ENCODE measurements around the gene CACNG4. TPM values are rescaled to one million over a fixed set of nuclear protein-coding genes. Genes with fewer than 3 reads are reported as not detected.

CACNG4 gene
- total and polyA plus RNA-seq, 12 donors, result 0.11 to 2.4 (median 0.88) TPM; not detected in 4

GRCh38 chr17:67052720-67053437 is 88.4 kb downstream of the CACNG4 start:
- Histone ChIP-seq H3K4me1 (replicated peaks in 1 of 2) (no peaks in the 10 kb centered on the region), H3K9me3 (replicated peaks in 1 of 3) (peaks cover 0 to 10% (median 0%) of the 10 kb centered on the region in 3 donors), H3K27ac (no peak overlapping the region), H3K4me3 (no peak overlapping the region), H3K36me3 (replicated peaks in 1 of 2) (no peaks in the 10 kb centered on the region), H3K27me3 (no peaks in the 10 kb centered on the region)
- peak in 2 of 7 donors; percentile 6 to 29 for DNase-seq
- intact Hi-C loops (cut with DNase I), result no loop called here
- 83 to 96% (median 93%) methylated on average over 9 of the region's 9 CpGs for WGBS, 4 donors
- TF ChIP-seq POLR2A (IDR thresholded peaks at IDR 0.05) (no peak), CTCF (IDR thresholded peaks at IDR 0.05) (no peak)

- TF ChIP-seq CTCF (IDR thresholded peaks at IDR 0.05), result no peak
- TF ChIP-seq POLR2A (IDR thresholded peaks at IDR 0.05), result no peak
- 85 to 96% (median 89%) methylated on average over 7 to 9 of the region's 9 CpGs for WGBS, 4 donors
- H3K4me3 ChIP-seq, result no peak overlapping the region
- intact Hi-C loops (cut with DNase I), result no loop called here
- H3K9me3 ChIP-seq (replicated peaks in 1 of 3), result peaks cover 0 to 6% (median 0%) of the 10 kb centered on the region in 3 donors
- H3K36me3 ChIP-seq (replicated peaks in 1 of 2), result no peaks in the 10 kb centered on the region
- peak in 2 of 7 donors; percentile 13 to 29 for DNase-seq
- no peaks in the 10 kb centered on the region for H3K4me1 ChIP-seq (replicated peaks in 1 of 2)
- no peaks in the 10 kb centered on the region for H3K27me3 ChIP-seq
- H3K27ac ChIP-seq, result no peak overlapping the region
Observed at GRCh38 chr17:67053438-67054000, 89.0 kb downstream of the CACNG4 start.

GRCh38 chr17:67054011-67054591 is 89.6 kb downstream of the CACNG4 start:
- WGBS, 4 donors, result 85 to 100% (median 88%) methylated on average over 6 to 19 of the region's 19 CpGs
- peak in 1 of 7 donors; percentile 31 for DNase-seq
- Histone ChIP-seq H3K27ac (no peak overlapping the region), H3K4me1 (replicated peaks in 1 of 2) (no peaks in the 10 kb centered on the region), H3K27me3 (no peaks in the 10 kb centered on the region), H3K4me3 (no peak overlapping the region), H3K9me3 (replicated peaks in 1 of 3) (peaks cover 0 to under 1% (median 0%) of the 10 kb centered on the region in 3 donors), H3K36me3 (replicated peaks in 1 of 2) (no peaks in the 10 kb centered on the region)
- intact Hi-C loops (cut with DNase I), result no loop called here
- TF ChIP-seq POLR2A (IDR thresholded peaks at IDR 0.05), result no peak
- no peak for TF ChIP-seq CTCF (IDR thresholded peaks at IDR 0.05)

GRCh38 chr17:67054608-67055007 is 90.1 kb downstream of the CACNG4 start:
- Histone ChIP-seq H3K27me3 (no peaks in the 10 kb centered on the region), H3K27ac (no peak overlapping the region), H3K9me3 (replicated peaks in 1 of 3) (no peaks in the 10 kb centered on the region), H3K4me1 (replicated peaks in 1 of 2) (no peaks in the 10 kb centered on the region), H3K36me3 (replicated peaks in 1 of 2) (no peaks in the 10 kb centered on the region), H3K4me3 (no peak overlapping the region)
- TF ChIP-seq POLR2A (IDR thresholded peaks at IDR 0.05), result no peak
- intact Hi-C loops (cut with DNase I), result no loop called here
- WGBS, 4 donors, result 76 to 87% (median 82%) methylated on average over 5 of the region's 5 CpGs
- DNase-seq, result no peak
